Measurements from ENCODE around the gene ABHD4.
"Not testable (repeated sequence)": the region's sequence is repeated elsewhere in the genome, so short reads cannot be mapped to it uniquely, and the experiment has no call there.

The ABHD4 gene, protein sequence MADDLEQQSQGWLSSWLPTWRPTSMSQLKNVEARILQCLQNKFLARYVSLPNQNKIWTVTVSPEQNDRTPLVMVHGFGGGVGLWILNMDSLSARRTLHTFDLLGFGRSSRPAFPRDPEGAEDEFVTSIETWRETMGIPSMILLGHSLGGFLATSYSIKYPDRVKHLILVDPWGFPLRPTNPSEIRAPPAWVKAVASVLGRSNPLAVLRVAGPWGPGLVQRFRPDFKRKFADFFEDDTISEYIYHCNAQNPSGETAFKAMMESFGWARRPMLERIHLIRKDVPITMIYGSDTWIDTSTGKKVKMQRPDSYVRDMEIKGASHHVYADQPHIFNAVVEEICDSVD

GRCh38 chr14:22598099-22598895, at the start of gene ABHD4:
Gene ABHD4, plus strand, starts transcription at chr14:22598300. Its CDS starts 7 bp downstream, at chr14:22598307.
- no peak for DNase-seq (ENCODE audit: low read depth)

- no peak for DNase-seq (ENCODE audit: low read depth)
Observed at GRCh38 chr14:22549324-22549962, 48.7 kb upstream of the ABHD4 start.

DNA sequence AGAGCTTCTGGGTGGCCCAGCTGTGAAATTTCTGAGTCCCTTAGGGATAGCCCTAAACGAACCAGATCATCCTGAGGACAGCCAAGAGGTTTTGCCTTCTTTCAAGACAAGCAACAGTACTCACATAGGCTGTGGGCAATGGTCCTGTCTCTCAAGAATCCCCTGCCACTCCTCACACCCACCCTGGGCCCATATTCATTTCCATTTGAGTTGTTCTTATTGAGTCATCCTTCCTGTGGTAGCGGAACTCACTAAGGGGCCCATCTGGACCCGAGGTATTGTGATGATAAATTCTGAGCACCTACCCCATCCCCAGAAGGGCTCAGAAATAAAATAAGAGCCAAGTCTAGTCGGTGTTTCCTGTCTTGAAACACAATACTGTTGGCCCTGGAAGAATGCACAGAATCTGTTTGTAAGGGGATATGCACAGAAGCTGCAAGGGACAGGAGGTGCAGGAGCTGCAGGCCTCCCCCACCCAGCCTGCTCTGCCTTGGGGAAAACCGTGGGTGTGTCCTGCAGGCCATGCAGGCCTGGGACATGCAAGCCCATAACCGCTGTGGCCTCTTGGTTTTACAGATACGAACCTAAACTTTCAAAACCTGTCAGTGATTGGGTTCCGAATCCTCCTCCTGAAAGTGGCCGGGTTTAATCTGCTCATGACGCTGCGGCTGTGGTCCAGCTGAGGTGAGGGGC, 48.0 kb upstream of the ABHD4 start:
- no peak for DNase-seq (ENCODE audit: low read depth)

- no peak for DNase-seq (ENCODE audit: low read depth)
Observed at GRCh38 chr14:22551605-22551997, 46.5 kb upstream of the ABHD4 start.

DNA sequence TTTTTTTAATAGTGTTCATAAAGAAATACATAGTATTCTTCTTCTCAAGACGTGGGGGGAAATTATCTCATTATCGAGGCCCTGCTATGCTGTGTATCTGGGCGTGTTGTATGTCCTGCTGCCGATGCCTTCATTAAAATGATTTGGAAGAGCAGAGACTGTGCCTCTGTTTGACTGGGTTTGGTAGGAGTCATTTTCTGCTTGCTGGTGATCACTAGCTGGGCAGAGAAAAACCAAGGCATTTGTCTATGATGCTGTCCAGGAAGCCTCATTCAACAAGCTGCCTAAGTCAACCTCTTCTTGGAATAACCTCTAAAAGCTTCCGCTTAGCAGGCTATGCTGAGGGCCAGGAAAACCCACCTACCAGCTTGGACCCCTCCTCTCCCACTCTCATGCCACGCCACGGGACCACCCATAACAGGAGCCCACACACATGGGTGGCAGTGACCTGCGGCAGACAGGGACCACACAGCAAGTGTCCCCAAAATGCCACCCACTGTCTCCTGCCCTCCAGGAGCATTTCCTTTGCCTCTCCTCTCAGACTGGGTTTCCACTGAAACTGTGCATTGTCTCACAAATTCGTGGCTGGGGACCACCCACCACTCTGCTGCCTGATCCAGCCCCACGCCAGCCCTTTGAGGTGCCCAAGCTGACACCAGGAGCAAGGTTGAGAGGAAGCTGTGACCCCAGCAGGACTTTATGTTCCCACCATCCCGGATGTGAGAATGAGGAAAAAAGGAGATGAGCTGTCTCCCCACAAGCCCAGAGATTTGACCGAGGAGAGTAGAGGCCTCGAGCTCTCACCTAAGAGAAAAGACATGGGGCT, 45.9 kb upstream of the ABHD4 start:
- no peak for DNase-seq (ENCODE audit: low read depth)

DNA sequence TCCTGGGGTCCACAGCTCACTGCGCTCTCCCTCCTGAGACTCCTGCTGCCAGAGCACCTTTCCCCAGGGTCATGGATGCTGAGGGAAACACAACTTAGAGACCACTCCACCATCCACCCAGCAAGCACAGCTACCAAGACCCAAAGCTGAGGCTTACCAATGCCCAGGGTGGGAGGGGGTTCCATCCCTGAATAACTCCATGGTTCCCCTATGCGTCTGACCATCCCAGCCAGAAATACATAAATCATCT, 45.3 kb upstream of the ABHD4 start:
- DNase-seq (ENCODE audit: low read depth), result no peak

- DNase-seq (ENCODE audit: low read depth), result no peak
Observed at GRCh38 chr14:22553445-22553844, 44.7 kb upstream of the ABHD4 start.

- not testable (repeated sequence) for DNase-seq (ENCODE audit: low read depth)
Observed at GRCh38 chr14:22553861-22554497, 44.1 kb upstream of the ABHD4 start.

GRCh38 chr14:22554498-22555383, 43.4 kb upstream of the ABHD4 start:
- DNase-seq (ENCODE audit: low read depth), result no peak

DNA sequence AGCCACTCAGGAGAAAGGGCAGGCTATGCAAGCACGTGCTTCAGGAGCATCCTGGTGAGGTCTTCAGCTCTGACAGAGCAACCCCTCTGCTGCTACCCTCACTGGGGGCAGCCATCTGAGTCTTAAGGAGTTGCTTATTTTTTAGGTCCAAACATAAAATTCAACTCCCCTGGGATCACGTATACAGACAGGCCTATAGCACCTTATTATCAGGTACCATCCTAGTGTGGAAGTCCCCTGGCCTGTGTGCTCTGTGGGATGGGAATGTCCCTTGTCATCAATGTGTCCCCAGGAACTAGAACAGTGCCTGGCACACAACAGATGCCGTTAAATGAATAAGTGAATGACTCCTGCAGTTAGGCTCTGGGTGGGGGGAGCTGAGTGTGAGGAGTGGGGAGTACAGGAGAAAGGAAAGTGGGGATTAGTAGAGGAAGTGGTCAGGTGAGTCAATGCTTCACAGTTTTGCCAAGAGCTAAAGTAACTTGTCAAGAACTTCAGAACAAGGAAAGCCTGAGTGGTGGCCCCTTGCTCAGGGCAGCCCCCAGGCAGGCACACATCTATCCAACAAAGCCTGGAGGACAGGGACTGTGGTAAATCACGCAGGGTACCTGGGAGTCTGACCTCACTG, 42.6 kb upstream of the ABHD4 start:
- no peak for DNase-seq (ENCODE audit: low read depth)

DNA sequence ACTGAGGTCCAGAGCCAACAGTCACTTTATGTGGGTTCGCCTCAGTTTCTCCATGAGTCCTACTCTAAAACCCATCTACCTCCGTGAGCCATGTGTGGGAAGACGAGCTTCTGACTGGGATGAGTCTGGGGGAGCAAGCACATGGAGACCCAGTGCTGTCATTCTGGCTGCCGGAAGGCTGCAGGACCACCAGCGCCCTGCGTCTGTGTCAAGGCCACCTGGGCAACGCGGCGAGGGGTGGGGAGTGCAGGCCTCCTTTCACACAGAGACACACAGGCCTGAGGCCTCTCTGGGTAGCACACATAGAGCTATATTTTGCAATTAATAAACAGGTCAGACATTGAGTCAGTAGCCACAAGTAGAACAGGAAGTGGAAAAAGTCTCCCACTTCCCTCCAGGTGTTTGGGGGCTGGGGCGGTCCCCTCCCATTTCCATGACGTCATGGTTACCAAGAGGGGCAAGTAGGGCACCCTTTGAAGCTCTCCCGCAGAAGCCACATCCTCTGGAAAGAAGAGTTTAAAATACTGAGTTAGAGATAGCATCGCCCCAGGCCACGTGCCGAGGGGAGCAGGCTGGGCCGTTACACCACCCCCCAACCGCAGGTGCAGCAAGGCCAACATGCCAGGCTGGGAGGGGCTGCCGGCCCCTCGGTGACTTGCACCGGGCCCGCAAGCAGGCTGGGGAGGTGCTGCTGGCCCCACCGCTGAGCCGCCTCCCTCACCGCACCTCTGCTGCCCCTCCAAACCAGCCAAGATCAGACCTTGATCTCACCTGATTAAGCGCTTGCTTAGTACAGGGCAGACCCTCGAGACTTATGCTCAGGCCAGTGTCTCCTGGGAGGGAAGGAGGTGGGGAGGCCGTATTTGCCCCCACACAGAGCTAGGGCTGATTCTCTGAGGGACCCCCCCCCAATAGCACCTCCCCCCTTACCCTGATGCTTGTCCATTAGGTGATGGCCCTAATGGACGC, 41.8 kb upstream of the ABHD4 start:
- DNase-seq (ENCODE audit: low read depth), result peak; percentile 75

GRCh38 chr14:22556990-22557623, 41.0 kb upstream of the ABHD4 start:
- DNase-seq (ENCODE audit: low read depth), result no peak

GRCh38 chr14:22557846-22558220, 40.3 kb upstream of the ABHD4 start:
- DNase-seq (ENCODE audit: low read depth), result no peak

GRCh38 chr14:22558221-22558913, 39.7 kb upstream of the ABHD4 start:
- no peak for DNase-seq (ENCODE audit: low read depth)

DNA sequence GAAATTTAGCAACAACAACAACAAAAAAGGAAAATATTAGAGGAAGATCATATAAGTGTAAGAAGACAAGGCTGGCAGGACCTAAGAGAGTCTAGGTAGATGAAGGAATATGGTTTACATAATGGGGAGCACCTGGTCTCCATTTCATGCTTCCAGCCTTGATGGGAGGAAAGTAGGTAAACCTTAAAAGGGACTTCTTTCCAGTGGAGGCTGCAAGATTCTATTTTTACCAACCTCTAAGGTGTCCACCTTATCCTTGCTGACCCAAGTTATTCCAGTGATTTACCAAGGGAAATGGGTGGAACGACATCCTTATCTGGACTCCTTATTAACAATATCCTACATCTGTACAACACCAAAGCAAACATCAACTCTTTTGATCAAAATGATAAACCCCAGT, 39.1 kb upstream of the ABHD4 start:
- DNase-seq (ENCODE audit: low read depth), result no peak

DNA sequence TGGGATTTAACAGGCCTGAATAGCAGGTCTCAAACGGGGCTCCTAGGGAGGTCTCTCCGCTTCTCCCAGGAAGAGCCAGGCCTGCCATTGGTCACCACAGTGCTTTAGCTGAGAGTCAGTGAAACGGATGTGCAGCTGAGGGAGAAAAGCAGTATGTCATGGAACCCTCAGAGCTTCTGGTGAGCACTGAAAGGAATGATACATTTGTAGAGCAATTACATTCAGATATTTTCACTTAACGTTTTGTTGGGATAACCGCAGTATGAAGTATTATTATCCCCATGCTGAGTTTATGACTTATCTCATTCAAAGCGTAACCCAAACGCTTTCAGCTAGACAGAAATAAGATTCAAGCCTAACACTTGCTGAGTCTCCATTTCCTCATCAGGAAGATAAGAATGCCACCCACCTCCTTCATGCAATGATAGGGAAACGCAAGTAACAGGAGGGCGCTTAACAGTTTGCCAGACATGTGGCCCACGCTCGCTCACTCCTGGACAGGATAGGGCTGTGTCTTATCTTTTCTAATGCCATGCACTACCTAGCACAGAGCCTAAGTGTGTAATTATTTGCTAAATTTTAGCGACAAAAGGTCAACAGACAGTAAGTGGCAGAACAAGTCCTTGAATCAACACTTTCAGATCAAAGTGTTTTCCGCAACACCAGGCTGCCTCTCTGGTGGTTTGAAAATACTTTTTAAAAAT, 37.3 kb upstream of the ABHD4 start:
- DNase-seq (ENCODE audit: low read depth), result no peak

DNA sequence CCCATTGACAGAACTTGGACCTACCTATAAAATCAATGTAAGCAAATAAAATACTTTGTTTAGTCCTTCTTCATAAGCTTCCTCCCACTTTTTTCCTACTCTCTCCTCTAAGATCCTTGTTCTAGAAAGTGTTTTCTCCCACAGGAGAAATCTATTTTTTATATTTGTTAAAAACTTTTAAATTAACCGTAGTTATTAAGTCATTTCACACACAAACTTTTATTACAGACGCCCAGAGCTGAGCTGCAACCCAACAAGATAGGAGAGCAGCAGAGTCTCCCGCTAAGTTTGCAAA, 36.8 kb upstream of the ABHD4 start:
- DNase-seq (ENCODE audit: low read depth), result no peak

Data from non-pigmented ciliary epithelial cell (primary cell).